HL-60 (cell line): ENCODE data around the gene DIPK1A.

Experiments used
- GABPA ChIP-seq: IDR thresholded peaks from 2 replicates; pipeline ENCODE4 v1.6.1; 2012; ENCODE audit warnings: low read depth
- POLR2AphosphoS5 ChIP-seq: IDR thresholded peaks from 2 replicates; pipeline ENCODE4 v1.6.1; 2012; ENCODE audit warnings: low read depth
- SPI1 ChIP-seq: IDR thresholded peaks from 2 replicates; pipeline ENCODE4 v1.6.1; 2012; ENCODE audit warnings: low read depth, mild to moderate bottlenecking, borderline replicate concordance
- TF ChIP-seq, protein P1 (sequence below): IDR thresholded peaks from one replicate; pipeline ENCODE4 v1.5.1; 2011; ENCODE audit warnings: low read length, control low read depth, inconsistent platforms; ENCODE audit not compliant: insufficient read depth
- TF ChIP-seq, protein P2 (sequence below): IDR thresholded peaks from 2 replicates; pipeline ENCODE4 v1.6.1; 2012; ENCODE audit warnings: low read depth; ENCODE audit not compliant: insufficient replicate concordance

DNA sequence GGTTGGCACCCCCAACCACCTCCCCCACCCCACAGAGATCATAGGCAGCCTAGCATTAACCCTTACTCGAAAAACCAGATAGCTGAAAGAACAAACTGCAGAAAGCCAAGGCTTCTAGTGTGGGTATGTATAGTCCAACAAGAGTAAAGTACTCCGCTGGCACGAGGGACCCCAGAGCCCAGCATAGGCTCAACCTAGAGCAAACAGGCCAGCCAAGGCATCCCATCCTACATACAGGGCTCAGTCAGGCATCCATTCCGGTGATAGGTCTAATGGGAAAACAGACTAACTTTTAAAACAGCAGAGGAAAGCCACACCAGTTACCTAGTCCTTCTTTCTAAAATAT, 17.8 kb downstream of the DIPK1A start:
- TF ChIP-seq, protein P1, sequence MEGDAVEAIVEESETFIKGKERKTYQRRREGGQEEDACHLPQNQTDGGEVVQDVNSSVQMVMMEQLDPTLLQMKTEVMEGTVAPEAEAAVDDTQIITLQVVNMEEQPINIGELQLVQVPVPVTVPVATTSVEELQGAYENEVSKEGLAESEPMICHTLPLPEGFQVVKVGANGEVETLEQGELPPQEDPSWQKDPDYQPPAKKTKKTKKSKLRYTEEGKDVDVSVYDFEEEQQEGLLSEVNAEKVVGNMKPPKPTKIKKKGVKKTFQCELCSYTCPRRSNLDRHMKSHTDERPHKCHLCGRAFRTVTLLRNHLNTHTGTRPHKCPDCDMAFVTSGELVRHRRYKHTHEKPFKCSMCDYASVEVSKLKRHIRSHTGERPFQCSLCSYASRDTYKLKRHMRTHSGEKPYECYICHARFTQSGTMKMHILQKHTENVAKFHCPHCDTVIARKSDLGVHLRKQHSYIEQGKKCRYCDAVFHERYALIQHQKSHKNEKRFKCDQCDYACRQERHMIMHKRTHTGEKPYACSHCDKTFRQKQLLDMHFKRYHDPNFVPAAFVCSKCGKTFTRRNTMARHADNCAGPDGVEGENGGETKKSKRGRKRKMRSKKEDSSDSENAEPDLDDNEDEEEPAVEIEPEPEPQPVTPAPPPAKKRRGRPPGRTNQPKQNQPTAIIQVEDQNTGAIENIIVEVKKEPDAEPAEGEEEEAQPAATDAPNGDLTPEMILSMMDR: no peak
- TF ChIP-seq, protein P2, sequence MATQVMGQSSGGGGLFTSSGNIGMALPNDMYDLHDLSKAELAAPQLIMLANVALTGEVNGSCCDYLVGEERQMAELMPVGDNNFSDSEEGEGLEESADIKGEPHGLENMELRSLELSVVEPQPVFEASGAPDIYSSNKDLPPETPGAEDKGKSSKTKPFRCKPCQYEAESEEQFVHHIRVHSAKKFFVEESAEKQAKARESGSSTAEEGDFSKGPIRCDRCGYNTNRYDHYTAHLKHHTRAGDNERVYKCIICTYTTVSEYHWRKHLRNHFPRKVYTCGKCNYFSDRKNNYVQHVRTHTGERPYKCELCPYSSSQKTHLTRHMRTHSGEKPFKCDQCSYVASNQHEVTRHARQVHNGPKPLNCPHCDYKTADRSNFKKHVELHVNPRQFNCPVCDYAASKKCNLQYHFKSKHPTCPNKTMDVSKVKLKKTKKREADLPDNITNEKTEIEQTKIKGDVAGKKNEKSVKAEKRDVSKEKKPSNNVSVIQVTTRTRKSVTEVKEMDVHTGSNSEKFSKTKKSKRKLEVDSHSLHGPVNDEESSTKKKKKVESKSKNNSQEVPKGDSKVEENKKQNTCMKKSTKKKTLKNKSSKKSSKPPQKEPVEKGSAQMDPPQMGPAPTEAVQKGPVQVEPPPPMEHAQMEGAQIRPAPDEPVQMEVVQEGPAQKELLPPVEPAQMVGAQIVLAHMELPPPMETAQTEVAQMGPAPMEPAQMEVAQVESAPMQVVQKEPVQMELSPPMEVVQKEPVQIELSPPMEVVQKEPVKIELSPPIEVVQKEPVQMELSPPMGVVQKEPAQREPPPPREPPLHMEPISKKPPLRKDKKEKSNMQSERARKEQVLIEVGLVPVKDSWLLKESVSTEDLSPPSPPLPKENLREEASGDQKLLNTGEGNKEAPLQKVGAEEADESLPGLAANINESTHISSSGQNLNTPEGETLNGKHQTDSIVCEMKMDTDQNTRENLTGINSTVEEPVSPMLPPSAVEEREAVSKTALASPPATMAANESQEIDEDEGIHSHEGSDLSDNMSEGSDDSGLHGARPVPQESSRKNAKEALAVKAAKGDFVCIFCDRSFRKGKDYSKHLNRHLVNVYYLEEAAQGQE: no peak
- no peak for TF ChIP-seq GABPA
- no peak for TF ChIP-seq POLR2AphosphoS5
- TF ChIP-seq SPI1: no peak
